HT-29 (cell line): Measurements from ENCODE around the gene FGF18. TPM values are rescaled to one million over a fixed set of nuclear protein-coding genes. Genes with fewer than 3 reads are reported as not detected.

Experiments
- DNase-seq: peaks from one replicate; pipeline ENCODE4 v3.0.0-alpha.2; 2015; ENCODE audit warnings: low spot score
- total RNA-seq: library from RNA; depleted of rRNA; stranded (reverse); fragments of >200 nt; shearing (Covaris generic); gene quantifications from 2 replicates; pipeline ENCODE4 v1.2.3, GENCODE V29; 2014

FGF18 gene
- total RNA-seq, 1 experiment from 2014 or later, result 0.58 TPM

- no peak for DNase-seq
These were observed 47.7 kb downstream of the FGF18 start for GRCh38 chr5:171467107-171467506.

- no peak for DNase-seq
These were observed 49.9 kb downstream of the FGF18 start for GRCh38 chr5:171469326-171469725.

GRCh38 chr5:171470420-171470819, 51.0 kb downstream of the FGF18 start:
- no peak for DNase-seq

- DNase-seq, result no peak
These were observed 54.9 kb downstream of the FGF18 start for GRCh38 chr5:171474230-171474813.

DNA sequence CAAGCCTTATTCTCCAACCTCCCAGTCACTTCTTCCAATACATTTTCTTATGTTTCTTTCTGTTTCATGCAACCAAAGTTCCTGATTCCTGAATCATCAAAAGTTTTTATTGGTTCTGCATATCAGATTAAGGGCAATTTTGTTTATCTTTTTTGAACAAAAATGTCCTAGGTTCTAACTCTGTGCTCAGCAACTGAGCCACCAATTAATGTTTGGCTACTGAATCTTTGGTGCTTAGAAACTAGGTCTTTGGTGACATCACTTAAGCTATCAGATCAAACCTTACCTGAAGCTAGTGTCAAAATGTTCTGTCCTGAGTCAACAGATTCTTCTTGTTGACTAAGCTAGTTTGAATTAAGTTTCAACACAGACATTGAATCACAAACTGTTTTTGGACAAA, 56.1 kb downstream of the FGF18 start:
- DNase-seq, result no peak

DNA sequence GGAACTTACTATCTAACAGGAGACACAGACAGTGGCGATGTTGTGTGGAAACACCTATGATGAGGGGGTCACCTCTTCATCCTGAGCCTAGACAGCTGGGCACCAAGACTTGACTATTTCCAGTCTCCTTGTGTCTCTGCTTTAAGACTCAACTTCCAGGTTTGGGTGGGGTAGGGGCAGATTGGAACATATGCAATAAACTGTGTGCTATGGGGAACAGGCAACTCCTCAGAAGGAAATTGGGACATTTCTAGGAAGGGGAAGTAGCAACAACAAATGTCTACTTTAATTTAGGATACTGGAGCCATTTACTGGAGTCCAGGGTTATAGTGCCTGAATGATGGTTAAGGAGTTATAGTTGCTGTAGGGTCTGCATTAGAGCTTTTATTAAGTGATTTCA, 57.3 kb downstream of the FGF18 start:
- no peak for DNase-seq

GRCh38 chr5:171477101-171477500, 57.7 kb downstream of the FGF18 start:
- DNase-seq, result no peak

GRCh38 chr5:171477666-171478065, 58.2 kb downstream of the FGF18 start:
- no peak for DNase-seq

DNA sequence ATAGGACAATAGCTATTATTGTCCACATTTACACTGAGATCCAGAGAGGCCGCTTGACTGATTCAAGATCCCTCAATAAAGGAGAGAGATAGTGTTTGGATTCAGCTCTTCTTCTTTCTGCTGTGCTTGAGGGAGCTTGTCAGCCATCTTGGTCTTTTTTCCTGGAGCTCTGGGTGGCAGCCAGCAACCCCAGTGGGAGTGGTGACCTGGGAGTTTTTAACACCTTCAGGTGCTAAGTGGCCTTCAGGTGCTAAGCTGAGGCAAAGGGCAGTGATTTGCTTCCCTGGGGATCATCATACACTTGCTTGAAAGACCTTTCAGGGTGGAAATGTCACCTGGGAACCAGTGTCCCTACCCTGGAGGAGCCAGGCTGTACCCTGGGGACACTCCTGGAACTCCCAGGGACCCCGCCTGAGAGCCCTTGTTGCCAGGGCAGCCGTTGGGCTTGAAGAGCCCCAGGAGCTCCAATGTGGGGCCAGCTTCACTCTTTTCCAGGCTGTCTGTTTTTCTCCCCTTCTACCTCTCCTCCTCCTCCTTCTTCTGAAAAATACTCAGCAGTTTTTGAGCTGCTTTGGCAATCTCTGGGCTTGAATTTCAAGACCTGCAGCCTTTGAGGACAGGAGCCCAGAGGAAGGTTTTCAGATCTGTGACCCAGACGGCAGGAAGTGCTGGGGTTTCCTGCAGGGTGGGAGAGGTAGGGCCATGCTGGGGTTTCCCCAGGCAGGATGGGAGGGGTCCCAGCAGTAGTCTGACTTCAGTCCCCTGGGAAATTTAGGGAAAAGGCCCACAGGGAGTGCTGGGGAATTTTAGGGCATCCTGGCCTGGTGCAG, 59.7 kb downstream of the FGF18 start:
- no peak for DNase-seq

DNA sequence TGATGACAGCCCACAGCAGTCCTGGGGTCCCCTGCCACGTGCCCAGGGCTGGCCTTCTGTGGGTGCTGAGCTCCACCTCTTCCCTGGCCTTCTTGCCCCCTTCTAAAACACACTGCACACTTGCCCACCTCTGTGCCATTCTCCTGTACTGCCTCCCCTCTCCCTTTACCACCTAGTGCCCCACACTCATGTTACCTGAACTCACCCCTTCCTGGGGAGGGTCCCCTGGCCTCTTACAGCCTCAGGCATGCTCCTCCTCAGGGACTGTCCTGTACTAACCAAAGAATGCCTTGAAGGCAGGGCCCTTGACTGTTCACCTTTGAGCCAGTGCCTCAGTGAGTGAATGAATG, 60.3 kb downstream of the FGF18 start:
- DNase-seq, result no peak

- DNase-seq, result no peak
These were observed 60.8 kb downstream of the FGF18 start for GRCh38 chr5:171480239-171480638.

- DNase-seq, result no peak
These were observed 62.4 kb downstream of the FGF18 start for GRCh38 chr5:171481571-171482433.

- DNase-seq, result no peak
These were observed 62.9 kb downstream of the FGF18 start for GRCh38 chr5:171482434-171482730.

GRCh38 chr5:171483551-171484135, 64.2 kb downstream of the FGF18 start:
- DNase-seq, result no peak

DNA sequence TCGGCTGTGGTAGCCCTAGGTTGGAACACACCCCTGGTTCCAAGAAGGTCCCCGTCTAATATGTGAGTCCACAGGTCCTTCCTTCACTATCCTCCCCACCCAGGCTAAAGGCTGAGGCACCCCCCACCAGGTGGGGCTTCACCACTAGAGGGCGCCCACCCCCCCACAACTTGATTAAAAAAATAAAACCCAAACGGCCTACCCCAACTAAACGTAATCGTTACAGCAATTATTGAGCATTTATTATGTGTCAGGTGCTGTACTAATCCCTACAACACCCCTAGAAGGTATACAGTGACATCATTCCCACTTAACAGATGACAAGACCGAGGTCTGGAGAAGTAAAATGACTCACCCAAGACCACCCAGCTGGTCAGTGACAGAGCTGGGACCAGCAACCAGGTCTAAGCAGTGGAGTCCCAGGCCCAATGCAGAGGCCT, 65.0 kb downstream of the FGF18 start:
- peak; percentile 46 for DNase-seq

DNA sequence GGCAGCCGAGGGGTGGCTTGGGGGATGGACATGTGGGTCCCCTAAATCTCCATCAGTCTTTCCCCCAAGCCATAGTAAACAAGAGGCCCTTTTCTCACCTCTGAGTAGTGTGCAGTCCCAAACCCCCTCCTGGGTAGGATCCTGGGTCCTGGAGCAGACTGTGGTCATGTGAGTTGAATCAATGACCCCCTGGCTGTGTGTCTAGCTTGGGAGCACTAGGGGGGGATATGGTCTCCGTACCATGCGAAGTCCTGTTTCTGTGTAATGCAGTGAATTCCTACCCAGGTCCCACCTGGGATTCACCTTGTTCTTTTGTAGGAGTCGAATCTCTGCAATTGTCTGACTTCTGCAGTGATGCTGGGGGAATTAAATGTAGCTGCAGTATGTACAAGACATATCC, 66.2 kb downstream of the FGF18 start:
- no peak for DNase-seq

DNA sequence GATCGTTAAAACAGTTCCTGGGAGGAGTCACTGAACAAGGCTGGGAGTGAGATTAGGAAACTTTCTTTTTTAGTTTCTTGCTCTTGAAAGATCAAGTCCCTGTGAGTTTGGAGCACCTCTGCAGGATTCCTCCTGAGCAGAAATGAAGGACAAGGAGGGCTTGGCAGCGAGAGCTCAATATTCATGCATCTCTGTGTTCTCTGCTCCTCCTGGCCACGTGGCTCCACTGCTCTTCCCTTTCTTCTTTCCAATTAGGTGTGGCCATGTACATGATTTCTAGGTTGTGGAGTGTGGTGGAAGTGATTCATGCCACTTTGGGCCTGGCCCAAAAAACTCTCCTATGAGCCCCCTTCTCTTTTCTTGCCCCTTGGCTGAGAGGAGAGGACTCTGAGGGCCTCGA, 67.2 kb downstream of the FGF18 start:
- no peak for DNase-seq

- no peak for DNase-seq
These were observed 69.4 kb downstream of the FGF18 start for GRCh38 chr5:171488876-171489275.

GRCh38 chr5:171492781-171493180, 73.3 kb downstream of the FGF18 start:
- DNase-seq, result no peak

- no peak for DNase-seq
These were observed 74.4 kb downstream of the FGF18 start for GRCh38 chr5:171493646-171494393.

GRCh38 chr5:171494452-171495121, 75.1 kb downstream of the FGF18 start:
- DNase-seq, result peak; percentile 39
